GM13976 (cell line): ENCODE measurements around the gene CCNL2.

Experiments used
- DNase-seq: peaks from one replicate; pipeline ENCODE4 v3.0.0; 2012; ENCODE audit warnings: low spot score
- in situ Hi-C: fragments of 300-500 bp; cut with MboI; formaldehyde crosslinking; loops from one replicate; pipeline ENCODE4 v1.12.0; 2022; ENCODE audit warnings: low sequenced_read_pairs, mixed read lengths, inconsistent platforms; ENCODE audit not compliant: unreplicated experiment
- TF ChIP-seq, protein P1 (sequence below): IDR thresholded peaks from 2 replicates; pipeline ENCODE4 v1.5.1; 2012; ENCODE audit warnings: borderline replicate concordance, mild to moderate bottlenecking; ENCODE audit not compliant: insufficient read depth; ENCODE audit errors: extremely low read depth, missing control alignments, control extremely low read depth

Gene CCNL2

GRCh38 chr1:1398677-1399186, 403 bp downstream of the CCNL2 start:
- TF ChIP-seq, protein P1, sequence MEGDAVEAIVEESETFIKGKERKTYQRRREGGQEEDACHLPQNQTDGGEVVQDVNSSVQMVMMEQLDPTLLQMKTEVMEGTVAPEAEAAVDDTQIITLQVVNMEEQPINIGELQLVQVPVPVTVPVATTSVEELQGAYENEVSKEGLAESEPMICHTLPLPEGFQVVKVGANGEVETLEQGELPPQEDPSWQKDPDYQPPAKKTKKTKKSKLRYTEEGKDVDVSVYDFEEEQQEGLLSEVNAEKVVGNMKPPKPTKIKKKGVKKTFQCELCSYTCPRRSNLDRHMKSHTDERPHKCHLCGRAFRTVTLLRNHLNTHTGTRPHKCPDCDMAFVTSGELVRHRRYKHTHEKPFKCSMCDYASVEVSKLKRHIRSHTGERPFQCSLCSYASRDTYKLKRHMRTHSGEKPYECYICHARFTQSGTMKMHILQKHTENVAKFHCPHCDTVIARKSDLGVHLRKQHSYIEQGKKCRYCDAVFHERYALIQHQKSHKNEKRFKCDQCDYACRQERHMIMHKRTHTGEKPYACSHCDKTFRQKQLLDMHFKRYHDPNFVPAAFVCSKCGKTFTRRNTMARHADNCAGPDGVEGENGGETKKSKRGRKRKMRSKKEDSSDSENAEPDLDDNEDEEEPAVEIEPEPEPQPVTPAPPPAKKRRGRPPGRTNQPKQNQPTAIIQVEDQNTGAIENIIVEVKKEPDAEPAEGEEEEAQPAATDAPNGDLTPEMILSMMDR = no peak
- in situ Hi-C loops = no loop called here
- no peak for DNase-seq

DNA sequence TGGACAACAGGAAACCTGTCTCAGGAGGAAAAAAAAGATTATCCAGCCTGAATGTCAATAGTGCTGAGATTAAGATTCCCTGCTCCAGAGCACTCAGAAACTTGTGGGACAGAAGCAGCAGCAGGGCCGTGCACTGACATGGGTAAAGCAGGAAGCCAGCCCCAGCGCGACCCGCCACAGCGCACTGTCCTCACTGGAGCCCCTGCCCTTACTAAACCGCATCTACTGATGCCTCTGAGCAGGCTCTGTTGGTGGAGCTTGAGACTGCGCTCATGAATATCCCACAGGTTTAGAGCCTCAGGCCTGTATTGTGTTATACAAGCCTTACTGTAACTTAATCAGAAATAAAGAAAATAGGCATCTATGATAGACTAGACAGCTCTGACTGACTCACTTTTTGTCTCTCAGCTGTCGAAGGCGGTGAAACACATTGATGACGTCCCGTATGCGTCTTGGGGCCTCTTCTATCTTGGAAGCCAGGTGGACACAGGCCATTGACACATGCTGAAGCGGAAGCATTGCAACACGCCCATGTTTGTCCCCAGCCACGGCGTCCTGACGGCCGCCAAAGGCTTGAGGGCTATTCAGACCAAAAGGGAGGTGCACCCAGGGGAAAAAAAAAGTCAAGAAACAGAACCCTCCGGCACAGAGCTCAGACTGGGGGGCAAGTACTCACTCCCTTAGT, 1.2 kb downstream of the CCNL2 start:
- DNase-seq = no peak
- TF ChIP-seq, protein P1 = no peak
- in situ Hi-C loops = no loop called here

DNA sequence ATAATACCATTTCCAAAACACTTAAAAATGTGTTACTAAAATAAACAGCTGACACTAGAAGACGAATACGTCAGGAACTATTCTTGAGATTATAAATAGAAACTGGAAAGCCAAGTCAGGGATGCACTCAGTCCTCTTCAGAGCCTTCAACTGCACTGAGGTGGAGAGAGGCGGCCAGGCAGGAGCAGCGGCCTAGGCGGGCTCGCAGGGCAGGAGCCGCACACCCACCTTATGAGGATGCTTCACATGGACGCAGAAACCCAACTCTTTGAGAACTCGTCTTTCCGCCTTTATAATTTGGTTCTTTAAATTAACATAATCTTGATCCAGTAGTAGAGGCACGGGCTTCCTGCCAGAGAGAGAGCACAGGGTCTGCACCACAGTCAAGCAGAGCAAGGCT, 4.0 kb downstream of the CCNL2 start:
- no peak for DNase-seq
- TF ChIP-seq, protein P1 = no peak
- in situ Hi-C loops = no loop called here

DNA sequence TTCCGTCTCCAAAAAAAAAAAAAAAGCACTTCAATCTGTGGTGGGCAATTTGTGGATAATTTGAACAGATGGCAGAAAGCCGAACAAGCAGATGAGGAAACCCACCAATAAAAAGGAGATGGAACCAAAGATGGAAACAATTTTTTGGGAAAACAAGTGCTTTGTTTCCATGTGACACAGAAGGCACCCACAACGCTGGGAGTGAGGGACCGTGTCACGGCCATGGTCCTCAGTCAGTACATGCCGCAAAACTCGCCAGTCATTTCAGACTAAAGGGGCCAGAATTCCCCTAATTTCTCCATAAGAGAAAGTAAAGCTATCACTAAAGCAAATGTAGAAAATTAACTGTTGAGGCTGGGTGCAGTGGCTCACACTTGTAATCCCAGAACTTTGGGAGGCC, 5.0 kb downstream of the CCNL2 start:
- in situ Hi-C loops = no loop called here
- DNase-seq = no peak
- TF ChIP-seq, protein P1 = no peak

GRCh38 chr1:1393428-1393827, 5.7 kb downstream of the CCNL2 start:
- in situ Hi-C loops = no loop called here
- TF ChIP-seq, protein P1 = no peak
- no peak for DNase-seq

GRCh38 chr1:1393014-1393413, 6.1 kb downstream of the CCNL2 start:
- no peak for DNase-seq
- TF ChIP-seq, protein P1 = no peak
- in situ Hi-C loops = no loop called here

DNA sequence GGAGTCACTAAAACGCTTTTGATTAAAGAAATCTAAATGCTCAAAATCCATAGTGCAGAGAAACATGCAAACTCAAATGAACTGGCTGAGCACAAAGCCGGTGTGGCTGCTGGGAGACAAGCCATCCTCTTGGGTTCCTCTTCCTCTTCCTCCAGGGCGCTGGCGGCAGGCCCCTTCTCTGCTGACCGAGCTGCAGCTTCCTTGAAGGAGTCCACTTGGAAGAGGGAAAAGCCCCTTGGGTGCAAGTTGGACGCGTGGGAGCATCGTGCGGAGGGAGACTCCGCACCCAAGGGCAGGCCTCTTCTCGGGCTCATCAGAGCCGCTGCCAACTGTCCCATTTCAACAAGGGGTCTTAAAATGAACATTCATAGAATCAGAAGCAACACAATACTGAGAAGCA, 7.9 kb downstream of the CCNL2 start:
- in situ Hi-C loops = no loop called here
- TF ChIP-seq, protein P1 = no peak
- no peak for DNase-seq
